Stimulated activated CD4-positive, alpha-beta T cell treated with anti-CD3 and anti-CD28 coated beads, Interleukin-4, amount 100 ng/mL, for 1 hour (primary cell): ENCODE results near the gene CFHR5.
"Not testable (repeated sequence)": the region's sequence is repeated elsewhere in the genome, so short reads cannot be mapped to it uniquely, and the experiment has no call there.

ENCODE experiments used
- DNase-seq: peaks from one replicate; pipeline ENCODE4 v3.0.0-alpha.2; 2020

Gene CFHR5

DNA sequence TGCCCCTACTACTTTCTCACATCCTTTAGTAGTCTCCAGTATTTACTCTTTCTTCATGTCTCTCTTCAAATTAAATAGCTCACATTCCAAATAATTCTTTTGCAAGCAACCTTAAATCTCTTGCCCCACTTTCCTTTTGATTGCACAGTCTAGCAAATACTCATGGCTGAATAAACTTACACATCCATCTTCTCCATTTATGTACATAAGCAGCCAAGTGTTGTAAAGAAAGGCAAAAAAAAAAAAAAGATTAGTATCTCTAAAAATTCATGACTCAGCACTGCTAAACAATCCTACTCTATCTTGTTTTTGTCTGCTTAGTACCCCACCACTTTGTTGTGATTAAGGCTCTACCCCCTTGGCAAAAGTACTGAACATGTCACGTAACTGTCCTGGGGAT is 47.1 kb downstream of the CFHR5 start:
- DNase-seq: no peak

DNA sequence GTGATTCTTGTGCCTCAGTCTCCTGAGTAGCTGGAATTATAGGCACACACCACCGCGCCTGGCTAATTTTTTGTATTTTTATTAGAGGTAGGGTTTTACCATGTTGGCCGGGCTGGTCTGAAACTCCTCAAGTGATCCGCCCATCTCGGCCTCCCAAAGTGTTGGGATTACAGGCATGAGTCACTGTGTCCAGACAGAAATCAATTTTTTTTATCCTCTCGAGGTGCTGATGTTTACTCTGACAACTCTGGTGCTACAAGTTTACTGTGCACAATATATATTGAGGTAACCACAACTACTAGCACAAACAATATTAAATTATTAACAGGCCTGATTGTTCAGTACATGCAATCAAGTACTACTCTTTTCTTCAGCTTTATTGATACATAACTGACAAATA is 50.0 kb downstream of the CFHR5 start:
- no peak for DNase-seq

DNA sequence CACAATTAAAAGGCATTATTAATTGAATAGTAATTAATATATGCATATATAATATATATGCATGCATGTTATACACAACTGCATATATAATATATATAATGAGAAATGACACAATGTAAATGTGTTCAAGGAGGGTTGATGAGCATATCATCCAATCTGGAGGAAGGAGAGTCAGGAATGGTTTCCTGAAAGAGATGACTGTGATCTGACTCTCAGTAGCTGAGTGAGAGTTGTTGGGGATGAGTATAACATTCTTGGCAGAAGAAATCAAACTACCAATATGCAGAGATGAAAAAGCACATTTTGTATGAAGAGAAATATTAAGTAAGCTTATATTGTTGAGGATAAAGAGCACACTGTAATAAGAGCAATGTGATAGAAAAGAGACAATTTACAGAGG is 52.4 kb downstream of the CFHR5 start:
- DNase-seq: no peak

DNA sequence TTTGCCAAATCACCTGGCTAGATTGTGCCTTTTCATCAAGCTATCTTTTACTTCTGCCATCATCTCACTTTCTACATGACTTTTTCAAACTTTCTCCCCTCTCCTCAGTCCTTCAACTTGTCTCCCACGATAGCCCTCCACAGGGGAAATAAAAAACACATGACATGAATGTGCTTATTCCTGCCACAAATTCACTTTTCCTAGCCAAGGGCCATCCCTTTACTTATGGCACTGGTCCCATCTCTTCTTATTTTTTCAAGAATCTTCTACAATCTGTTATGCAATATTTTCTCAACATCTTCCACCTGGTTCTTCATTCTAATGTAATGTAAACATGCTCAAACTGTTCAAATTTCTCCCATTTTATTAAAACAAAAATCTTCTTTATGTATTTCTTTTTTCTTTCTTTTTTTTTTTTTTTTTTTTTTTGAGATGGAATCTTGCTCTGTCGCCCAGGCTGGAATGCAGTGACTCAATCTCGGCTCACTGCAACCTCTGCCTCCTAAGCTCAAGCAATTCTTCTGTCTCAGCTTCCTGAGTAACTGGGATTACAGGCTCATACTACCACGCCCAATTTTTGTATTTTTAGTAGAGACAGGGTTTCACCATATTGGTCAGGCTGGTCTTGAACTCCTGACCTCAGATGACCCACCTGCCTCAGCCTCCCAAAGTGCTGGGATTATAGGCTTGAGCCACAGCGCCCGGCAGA is 57.4 kb downstream of the CFHR5 start:
- not testable (repeated sequence) for DNase-seq

DNA sequence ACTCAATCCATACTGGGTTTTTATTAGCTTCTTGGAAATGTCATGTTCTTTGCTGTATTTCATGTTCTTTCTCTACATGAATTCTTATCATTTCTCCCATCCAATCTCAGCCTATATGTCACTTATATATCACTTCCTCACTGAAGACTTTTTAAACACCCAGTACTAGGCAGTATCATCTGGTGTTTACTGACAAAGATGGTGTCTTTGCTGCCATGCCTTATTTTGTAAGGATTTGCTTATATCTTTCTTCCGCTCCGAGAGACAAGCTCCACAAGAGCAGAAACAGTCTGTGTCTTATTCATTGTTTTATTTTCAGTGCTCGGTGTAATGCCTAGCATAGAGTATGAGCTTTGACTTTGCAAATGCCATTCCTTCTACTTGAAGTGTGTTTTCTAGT is 59.5 kb downstream of the CFHR5 start:
- no peak for DNase-seq

DNA sequence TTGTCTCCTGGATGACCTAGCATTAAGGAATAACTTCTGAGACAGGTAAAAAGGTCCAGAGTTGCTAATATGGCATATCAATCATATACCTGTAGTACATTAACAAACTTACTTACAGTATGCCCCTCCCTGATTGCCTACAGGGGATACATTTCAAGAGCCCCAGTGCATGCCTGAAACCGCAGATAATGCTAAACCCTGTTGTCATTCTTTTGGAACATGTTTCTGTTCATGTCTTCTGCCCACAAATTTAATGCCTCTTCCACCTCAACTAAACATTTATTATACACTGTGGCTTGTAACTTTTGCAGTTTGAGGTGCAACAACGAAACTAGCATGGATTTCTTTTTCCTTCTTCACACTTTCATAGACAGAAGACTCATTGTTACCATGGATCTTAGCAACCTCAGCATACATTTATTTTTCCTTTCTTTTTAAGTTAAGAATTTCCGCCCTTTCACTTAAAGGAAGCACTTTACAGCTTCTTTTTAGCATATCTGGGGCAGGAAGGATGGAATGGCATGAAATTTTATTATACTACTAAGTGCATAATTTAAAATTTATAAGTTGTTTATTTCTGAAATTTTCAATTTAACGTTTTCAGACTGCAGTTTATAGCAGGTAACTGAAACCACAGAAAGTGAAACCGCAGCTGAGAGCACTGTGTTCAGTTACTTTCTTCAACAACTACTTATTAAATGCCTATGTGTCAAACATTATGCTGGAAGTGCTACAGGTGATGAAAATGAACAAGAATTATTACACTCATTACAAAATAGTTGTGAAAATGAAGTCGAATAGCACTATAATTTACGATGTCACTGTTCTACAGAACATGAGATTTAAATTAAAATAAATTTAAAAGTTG is 64.4 kb downstream of the CFHR5 start:
- no peak for DNase-seq

DNA sequence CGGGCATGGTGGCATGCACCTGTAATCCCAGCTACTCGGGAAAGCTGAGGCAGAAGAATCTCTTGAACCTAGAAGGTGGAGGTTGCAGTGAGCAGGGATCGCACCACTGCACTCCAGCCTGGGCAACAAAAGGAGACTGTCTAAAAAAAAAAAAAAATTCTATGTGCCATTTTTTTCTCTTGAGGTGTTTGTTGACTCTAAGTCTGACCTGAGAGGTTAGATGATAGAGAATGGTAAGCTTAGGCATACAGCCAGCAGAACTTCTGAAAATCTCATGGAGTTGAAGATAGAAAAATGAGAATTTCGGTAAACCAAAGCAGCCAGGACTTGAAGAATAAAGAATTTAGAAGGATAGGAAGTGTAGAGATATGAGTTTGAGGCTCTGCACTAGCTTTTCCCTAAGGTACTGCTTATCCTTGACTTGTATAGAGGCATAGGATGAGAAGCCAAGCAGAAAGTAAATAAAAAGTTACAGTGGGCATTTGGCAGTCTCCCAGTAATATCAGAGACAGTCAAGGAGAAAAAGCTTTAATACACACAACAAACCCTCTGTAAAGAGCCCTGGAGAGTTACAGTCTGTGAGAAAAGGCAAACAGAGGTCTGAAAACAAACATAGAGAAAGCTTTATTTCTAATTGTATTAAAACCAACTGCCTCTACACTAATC is 65.5 kb downstream of the CFHR5 start:
- no peak for DNase-seq

DNA sequence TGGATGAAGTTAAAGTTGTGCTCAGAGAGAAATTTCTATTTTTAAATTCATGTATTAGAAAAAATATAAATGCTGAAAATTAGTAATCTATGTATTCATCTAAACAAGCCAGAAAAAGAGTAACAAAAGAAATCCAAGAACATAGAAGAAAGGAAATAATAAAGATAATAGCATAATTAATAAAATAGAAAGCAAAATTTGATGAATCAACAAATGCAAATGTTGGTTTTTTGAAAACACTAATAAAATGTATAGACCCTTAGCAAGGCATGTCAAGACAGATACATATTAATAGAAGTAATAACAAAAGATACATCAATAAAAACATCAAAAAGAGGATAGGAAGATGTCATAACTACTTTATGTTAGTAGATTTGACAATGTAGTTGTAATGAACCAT is 71.7 kb downstream of the CFHR5 start:
- DNase-seq: no peak
